DMS153 treated with DMSO at 0.1 percent for 48 hours (cell line): ENCODE results near the gene CNGA1.
"Not testable (repeated sequence)": the region's sequence is repeated elsewhere in the genome, so short reads cannot be mapped to it uniquely, and the experiment has no call there.

Experiments used
- DNase-seq: peaks from one replicate; lab custom pipeline; 2025; ENCODE audit not compliant: unreplicated experiment; lab: John Stamatoyannopoulos, UW

Gene CNGA1

GRCh38 chr4:48031802-48032525 is 15.5 kb upstream of the CNGA1 start:
- no peak for DNase-seq

GRCh38 chr4:48030470-48030869 is 14.0 kb upstream of the CNGA1 start:
- no peak for DNase-seq

- DNase-seq, result no peak
Measured at GRCh38 chr4:48028696-48029095, 12.2 kb upstream of the CNGA1 start.

GRCh38 chr4:48027653-48028052 is 11.2 kb upstream of the CNGA1 start:
- no peak for DNase-seq

- no peak for DNase-seq
Measured at GRCh38 chr4:48025005-48025404, 8.5 kb upstream of the CNGA1 start.

GRCh38 chr4:48024522-48024921 is 8.0 kb upstream of the CNGA1 start:
- DNase-seq, result no peak

- DNase-seq, result no peak
Measured at GRCh38 chr4:48022192-48022799, 5.8 kb upstream of the CNGA1 start.

GRCh38 chr4:48021100-48021499 is 4.6 kb upstream of the CNGA1 start:
- no peak for DNase-seq

- DNase-seq, result no peak
Measured at GRCh38 chr4:48018112-48018511, 1.6 kb upstream of the CNGA1 start.

GRCh38 chr4:48017108-48017571 is 659 bp upstream of the CNGA1 start:
- DNase-seq, result no peak

- DNase-seq, result no peak
Measured at GRCh38 chr4:48015678-48016077, 803 bp downstream of the CNGA1 start.

- DNase-seq, result no peak
Measured at GRCh38 chr4:48015216-48015615, 1.3 kb downstream of the CNGA1 start.

GRCh38 chr4:48012824-48013223 is 3.7 kb downstream of the CNGA1 start:
- no peak for DNase-seq

GRCh38 chr4:48011722-48012121 is 4.8 kb downstream of the CNGA1 start:
- DNase-seq, result no peak

- not testable (repeated sequence) for DNase-seq
Measured at GRCh38 chr4:48010906-48011305, 5.6 kb downstream of the CNGA1 start.

- DNase-seq, result no peak
Measured at GRCh38 chr4:48008021-48008596, 8.4 kb downstream of the CNGA1 start.

- DNase-seq, result no peak
Measured at GRCh38 chr4:48005781-48006180, 10.7 kb downstream of the CNGA1 start.

GRCh38 chr4:48003568-48003967 is 12.9 kb downstream of the CNGA1 start:
- DNase-seq, result not testable (repeated sequence)

GRCh38 chr4:48002267-48002666 is 14.2 kb downstream of the CNGA1 start:
- no peak for DNase-seq

- DNase-seq, result no peak
Measured at GRCh38 chr4:47996021-47996420, 20.5 kb downstream of the CNGA1 start.

GRCh38 chr4:47992475-47992874 is 24.0 kb downstream of the CNGA1 start:
- not testable (repeated sequence) for DNase-seq

- no peak for DNase-seq
Measured at GRCh38 chr4:47990145-47990544, 26.3 kb downstream of the CNGA1 start.
